ENCODE measurements around the gene SHF. TPM values are rescaled to one million over a fixed set of nuclear protein-coding genes. Genes with fewer than 3 reads are reported as not detected.

Gene SHF
- total RNA-seq, 1 experiment from 2014 or later = 10.9 TPM

- Histone ChIP-seq H3K27me3 (ENCODE audit: low read length) (no peaks in the 10 kb centered on the region), H3K4me3 (ENCODE audit: low read length) (peak overlapping the region; percentile 65), H3K79me2 (ENCODE audit: low read length) (no peaks in the 10 kb centered on the region), H3K36me3 (ENCODE audit: insufficient read depth, low read length) (no peaks in the 10 kb centered on the region), H3K4me2 (ENCODE audit: low read depth, low read length, poor library complexity, severe bottlenecking) (peak overlapping the region; percentile 99), H2AFZ (ENCODE audit: low read length) (peak overlapping the region; percentile 56; the same call in 1 of the 2 replicates), H3K27ac (ENCODE audit: low read length) (peak overlapping the region; percentile 6; the same call in 1 of the 2 replicates), H3K9ac (ENCODE audit: low read length) (peak overlapping the region; percentile 66), H3K9me2 (replicated peaks; ENCODE audit: insufficient read depth, low read length) (no peaks in the 10 kb centered on the region), H3K4me1 (ENCODE audit: low read length) (peaks cover 41% of the 10 kb centered on the region), H4K20me1 (ENCODE audit: insufficient read depth, low read depth, low read length) (no peaks in the 10 kb centered on the region), H3K9me3 (ENCODE audit: low read length) (no peaks in the 10 kb centered on the region)
- DNase-seq = no peak
Observed at GRCh38 chr15:45201557-45201859, 13.7 kb upstream of the SHF start.

- Histone ChIP-seq H3K4me3 (ENCODE audit: low read length) (peak overlapping the region; percentile 65), H2AFZ (ENCODE audit: low read length) (peak overlapping the region; percentile 83), H3K4me2 (ENCODE audit: low read depth, low read length, poor library complexity, severe bottlenecking) (peak overlapping the region; percentile 99), H3K9ac (ENCODE audit: low read length) (peak overlapping the region; percentile 66), H3K9me3 (ENCODE audit: low read length) (no peaks in the 10 kb centered on the region), H3K36me3 (ENCODE audit: insufficient read depth, low read length) (no peaks in the 10 kb centered on the region), H3K27ac (ENCODE audit: low read length) (peak overlapping the region; percentile 75), H4K20me1 (ENCODE audit: insufficient read depth, low read depth, low read length) (no peaks in the 10 kb centered on the region), H3K9me2 (replicated peaks; ENCODE audit: insufficient read depth, low read length) (no peaks in the 10 kb centered on the region), H3K79me2 (ENCODE audit: low read length) (no peaks in the 10 kb centered on the region), H3K4me1 (ENCODE audit: low read length) (peaks cover 41% of the 10 kb centered on the region), H3K27me3 (ENCODE audit: low read length) (no peaks in the 10 kb centered on the region)
- peak; percentile 86 for DNase-seq
Observed at GRCh38 chr15:45200799-45201556, 13.2 kb upstream of the SHF start.

- peak overlapping the region; percentile 87 for H3K9ac ChIP-seq (ENCODE audit: low read length)
- peak overlapping the region; percentile 99 for H3K4me2 ChIP-seq (ENCODE audit: low read depth, low read length, poor library complexity, severe bottlenecking)
- H3K4me3 ChIP-seq (ENCODE audit: low read length) = peak overlapping the region; percentile 88
- peak overlapping the region; percentile 83; the same call in 1 of the 2 replicates for H2AFZ ChIP-seq (ENCODE audit: low read length)
- DNase-seq = peak; percentile 96
- H3K9me3 ChIP-seq (ENCODE audit: low read length) = no peaks in the 10 kb centered on the region
- no peaks in the 10 kb centered on the region for H3K36me3 ChIP-seq (ENCODE audit: insufficient read depth, low read length)
- H3K4me1 ChIP-seq (ENCODE audit: low read length) = peaks cover 41% of the 10 kb centered on the region
- peak overlapping the region; percentile 85 for H3K27ac ChIP-seq (ENCODE audit: low read length)
- no peaks in the 10 kb centered on the region for H4K20me1 ChIP-seq (ENCODE audit: insufficient read depth, low read depth, low read length)
- no peaks in the 10 kb centered on the region for H3K27me3 ChIP-seq (ENCODE audit: low read length)
- no peaks in the 10 kb centered on the region for H3K79me2 ChIP-seq (ENCODE audit: low read length)
- H3K9me2 ChIP-seq (replicated peaks; ENCODE audit: insufficient read depth, low read length) = no peaks in the 10 kb centered on the region
Observed at GRCh38 chr15:45200001-45200798, 12.4 kb upstream of the SHF start.

GRCh38 chr15:45199136-45199810 is 11.5 kb upstream of the SHF start:
- peak overlapping the region; percentile 95; the same call in 1 of the 2 replicates for H2AFZ ChIP-seq (ENCODE audit: low read length)
- H4K20me1 ChIP-seq (ENCODE audit: insufficient read depth, low read depth, low read length) = no peaks in the 10 kb centered on the region
- peaks cover 41% of the 10 kb centered on the region for H3K4me1 ChIP-seq (ENCODE audit: low read length)
- peak overlapping the region; percentile 87 for H3K9ac ChIP-seq (ENCODE audit: low read length)
- no peaks in the 10 kb centered on the region for H3K9me2 ChIP-seq (replicated peaks; ENCODE audit: insufficient read depth, low read length)
- no peaks in the 10 kb centered on the region for H3K36me3 ChIP-seq (ENCODE audit: insufficient read depth, low read length)
- H3K27ac ChIP-seq (ENCODE audit: low read length) = peak overlapping the region; percentile 85
- H3K9me3 ChIP-seq (ENCODE audit: low read length) = no peaks in the 10 kb centered on the region
- no peaks in the 10 kb centered on the region for H3K27me3 ChIP-seq (ENCODE audit: low read length)
- peak; percentile 80 for DNase-seq
- peak overlapping the region; percentile 99 for H3K4me2 ChIP-seq (ENCODE audit: low read depth, low read length, poor library complexity, severe bottlenecking)
- H3K79me2 ChIP-seq (ENCODE audit: low read length) = no peaks in the 10 kb centered on the region
- peak overlapping the region; percentile 88 for H3K4me3 ChIP-seq (ENCODE audit: low read length)

- Histone ChIP-seq H3K9me2 (replicated peaks; ENCODE audit: insufficient read depth, low read length) (no peaks in the 10 kb centered on the region), H3K27ac (ENCODE audit: low read length) (peak overlapping the region; percentile 85), H2AFZ (ENCODE audit: low read length) (peak overlapping the region; percentile 95; the same call in 1 of the 2 replicates), H3K4me3 (ENCODE audit: low read length) (peak overlapping the region; percentile 88), H3K4me2 (ENCODE audit: low read depth, low read length, poor library complexity, severe bottlenecking) (peak overlapping the region; percentile 99), H3K9ac (ENCODE audit: low read length) (peak overlapping the region; percentile 87), H3K36me3 (ENCODE audit: insufficient read depth, low read length) (no peaks in the 10 kb centered on the region), H3K79me2 (ENCODE audit: low read length) (no peaks in the 10 kb centered on the region), H4K20me1 (ENCODE audit: insufficient read depth, low read depth, low read length) (no peaks in the 10 kb centered on the region), H3K27me3 (ENCODE audit: low read length) (no peaks in the 10 kb centered on the region), H3K9me3 (ENCODE audit: low read length) (no peaks in the 10 kb centered on the region), H3K4me1 (ENCODE audit: low read length) (peaks cover 41% of the 10 kb centered on the region)
- DNase-seq = peak; percentile 97
Observed at GRCh38 chr15:45198337-45199135, 10.8 kb upstream of the SHF start.

- peak overlapping the region; percentile 73 for H3K9ac ChIP-seq (ENCODE audit: low read length)
- peak overlapping the region; percentile 68 for H3K4me3 ChIP-seq (ENCODE audit: low read length)
- 0 out of 2 replicates have a peak overlapping the region, but pooled peaks have one; percentile 27 for H2AFZ ChIP-seq (ENCODE audit: low read length)
Observed at GRCh38 chr15:45197512-45197911, 9.7 kb upstream of the SHF start.

GRCh38 chr15:45187578-45187893 is 230 bp downstream of the SHF start:
- Histone ChIP-seq H3K4me2 (ENCODE audit: low read depth, low read length, poor library complexity, severe bottlenecking) (peak overlapping the region; percentile 97), H3K4me1 (ENCODE audit: low read length) (peaks cover 52% of the 10 kb centered on the region), H2AFZ (ENCODE audit: low read length) (no peak overlapping the region), H4K20me1 (ENCODE audit: insufficient read depth, low read depth, low read length) (0 out of 2 replicates have a peak, but pooled peaks cover 6% of the 10 kb centered on the region), H3K9ac (ENCODE audit: low read length) (peak overlapping the region; percentile 80), H3K79me2 (ENCODE audit: low read length) (peaks cover 55% of the 10 kb centered on the region), H3K27ac (ENCODE audit: low read length) (peak overlapping the region; percentile 74), H3K9me2 (replicated peaks; ENCODE audit: insufficient read depth, low read length) (no peaks in the 10 kb centered on the region), H3K36me3 (ENCODE audit: insufficient read depth, low read length) (no peaks in the 10 kb centered on the region), H3K4me3 (ENCODE audit: low read length) (peak overlapping the region; percentile 72), H3K9me3 (ENCODE audit: low read length) (no peaks in the 10 kb centered on the region), H3K27me3 (ENCODE audit: low read length) (no peaks in the 10 kb centered on the region)
- DNase-seq = no peak

More at GRCh38 chr15:45197512-45197911, 9.7 kb upstream of the SHF start:
- Histone ChIP-seq H3K9me2 (replicated peaks; ENCODE audit: insufficient read depth, low read length) (no peaks in the 10 kb centered on the region), H3K4me1 (ENCODE audit: low read length) (peaks cover 36% of the 10 kb centered on the region), H3K27ac (ENCODE audit: low read length) (peak overlapping the region; percentile 85), H3K36me3 (ENCODE audit: insufficient read depth, low read length) (no peaks in the 10 kb centered on the region), H3K27me3 (ENCODE audit: low read length) (no peaks in the 10 kb centered on the region), H3K9me3 (ENCODE audit: low read length) (no peaks in the 10 kb centered on the region), H3K79me2 (ENCODE audit: low read length) (no peaks in the 10 kb centered on the region), H4K20me1 (ENCODE audit: insufficient read depth, low read depth, low read length) (no peaks in the 10 kb centered on the region), H3K4me2 (ENCODE audit: low read depth, low read length, poor library complexity, severe bottlenecking) (peak overlapping the region; percentile 89)
- no peak for DNase-seq

Data from Karpas-422 (cell line).